SK-N-SH (cell line): ENCODE measurements around the gene RBM33. TPM values are rescaled to one million over a fixed set of nuclear protein-coding genes. Genes with fewer than 3 reads are reported as not detected.

Source experiments
- CTCF ChIA-PET: fragments of 300-600, 350-600 bp; formaldehyde crosslinking; extraction: SDS; loops from one replicate; lab custom pipeline; 2021; lab: Yijun Ruan, JAX
- POLR2A ChIA-PET: fragments of 350-600 bp; sonication (Branson Sonifier 250); formaldehyde crosslinking; extraction: SDS; loops from one replicate; lab custom pipeline; 2020; ENCODE audit warnings: antibody characterized with exemption, inconsistent platforms; lab: Yijun Ruan, JAX
- DNase-seq: peaks from one replicate; pipeline ENCODE4 v3.0.0; 2012
- H2AFZ ChIP-seq: fragments of 200-600 bp; sonication (generic); 2 replicates; pipeline ENCODE4 v1.8.1; 2016; ENCODE audit warnings: antibody characterized with exemption, mild to moderate bottlenecking, low read depth
- H3F3A ChIP-seq: fragments of 200-600 bp; sonication (generic); replicated peaks from 2 replicates; pipeline ENCODE3; 2016; ENCODE audit warnings: antibody characterized with exemption, mild to moderate bottlenecking; ENCODE audit not compliant: insufficient read depth
- H3K27ac ChIP-seq, 2 experiments: fragments of 200-500 bp in 1 of 2; fragments of 200-600 bp in 1 of 2; sonication (Bioruptor generic) in 1 of 2; sonication (generic), shearing (Covaris generic) in 1 of 2; 2 replicates each; pipeline versions ENCODE4 v1.5.1 to v1.6.1; 2014 to 2016; ENCODE audit warnings: low read depth in 2 of 2, inconsistent platforms in 1 of 2, low read length in 1 of 2, mild to moderate bottlenecking in 1 of 2, mixed read lengths in 1 of 2
- H3K27me3 ChIP-seq: fragments of 200-600 bp; sonication (generic), shearing (Covaris generic); 2 replicates; pipeline ENCODE4 v1.6.1; 2016; ENCODE audit warnings: mixed run types; ENCODE audit not compliant: insufficient read depth
- H3K36me3 ChIP-seq, 2 experiments: fragments of 200-500 bp in 1 of 2; fragments of 200-600 bp in 1 of 2; sonication (Bioruptor generic) in 1 of 2; sonication (generic) in 1 of 2; replicated peaks in 1 of 2; 2 replicates each; pipeline versions ENCODE3 to v1.5.1; 2014 to 2016; ENCODE audit warnings: low read length in 1 of 2, mild to moderate bottlenecking in 1 of 2; ENCODE audit not compliant: insufficient read depth in 2 of 2, control insufficient read depth in 1 of 2
- H3K4me1 ChIP-seq, 2 experiments: fragments of 200-500 bp in 1 of 2; fragments of 200-600 bp in 1 of 2; sonication (Bioruptor generic) in 1 of 2; sonication (generic), shearing (Covaris generic) in 1 of 2; 2 replicates each; pipeline versions ENCODE4 v1.5.1 to v1.6.1; 2014 to 2016; ENCODE audit warnings: low read depth in 1 of 2, low read length in 1 of 2, mixed run types in 1 of 2; ENCODE audit not compliant: insufficient read depth in 2 of 2, control insufficient read depth in 1 of 2
- H3K4me2 ChIP-seq: fragments of 200-600 bp; sonication (generic), shearing (Covaris generic); 2 replicates; pipeline ENCODE4 v1.6.1; 2017; ENCODE audit warnings: mixed run types
- H3K4me3 ChIP-seq, 2 experiments: fragments of 200-500 bp in 1 of 2; fragments of 200-600 bp in 1 of 2; sonication (Bioruptor generic) in 1 of 2; sonication (generic), shearing (Covaris generic) in 1 of 2; 2 replicates each; pipeline versions ENCODE4 v1.5.1 to v1.8.1; 2014 to 2016; ENCODE audit warnings: low read depth in 2 of 2, inconsistent platforms in 1 of 2, low read length in 1 of 2, mild to moderate bottlenecking in 1 of 2, mixed read lengths in 1 of 2, moderate library complexity in 1 of 2
- H3K79me2 ChIP-seq: fragments of 200-600 bp; sonication (generic); 2 replicates; pipeline ENCODE4 v1.8.1; 2017; ENCODE audit warnings: mild to moderate bottlenecking; ENCODE audit not compliant: insufficient read depth
- H3K9ac ChIP-seq: fragments of 200-600 bp; sonication (generic); 2 replicates; pipeline ENCODE4 v1.6.1; 2017; ENCODE audit warnings: mixed run types
- H3K9me2 ChIP-seq: fragments of 200-600 bp; sonication (generic); 2 replicates; pipeline ENCODE4 v1.6.1; 2017; ENCODE audit warnings: mixed run types
- H3K9me3 ChIP-seq: fragments of 200-600 bp; sonication (generic); 2 replicates; pipeline ENCODE4 v1.6.1; 2017; ENCODE audit warnings: mixed run types, mild to moderate bottlenecking, moderate library complexity
- H4K20me1 ChIP-seq: fragments of 200-600 bp; sonication (generic); 2 replicates; pipeline ENCODE4 v1.6.1; 2017; ENCODE audit warnings: mild to moderate bottlenecking, mixed run types; ENCODE audit not compliant: insufficient read depth
- EP300 ChIP-seq, 2 experiments: IDR thresholded peaks; 2 replicates each; pipeline versions ENCODE4 v1.4.0 to v1.6.1; 2012; ENCODE audit warnings: borderline replicate concordance in 1 of 2, low read depth in 1 of 2, low read length in 1 of 2
- EZH2phosphoT487 ChIP-seq: fragments of 200-600 bp; sonication (generic); IDR thresholded peaks from 2 replicates; pipeline ENCODE4 v1.6.1; 2017; ENCODE audit warnings: low read depth, mixed run types, mild to moderate bottlenecking, antibody characterized with exemption, moderate library complexity, borderline replicate concordance
- FOSL2 ChIP-seq: IDR thresholded peaks from 2 replicates; pipeline ENCODE4 v1.4.0; 2012; ENCODE audit warnings: low read depth, mild to moderate bottlenecking, moderate library complexity, borderline replicate concordance
- FOXM1 ChIP-seq: IDR thresholded peaks from 2 replicates; pipeline ENCODE4 v1.4.0; 2012; ENCODE audit warnings: low read depth, mild to moderate bottlenecking
- IRF3 ChIP-seq: fragments of 150-350 bp; IDR thresholded peaks from 2 replicates; pipeline ENCODE4 v1.6.1; 2016; ENCODE audit warnings: mild to moderate bottlenecking, low read depth, low read length
- NRF1 ChIP-seq: IDR thresholded peaks from 2 replicates; pipeline ENCODE4 v1.6.1; 2012; ENCODE audit warnings: low read depth, mild to moderate bottlenecking, low read length
- POLR2AphosphoS5 ChIP-seq: IDR thresholded peaks from 2 replicates; pipeline ENCODE4 v1.6.1; 2012; ENCODE audit warnings: low read depth, low read length
- RAD21 ChIP-seq: IDR thresholded peaks from 2 replicates; pipeline ENCODE4 v1.6.1; 2012; ENCODE audit warnings: mild to moderate bottlenecking, low read length
- RCOR1 ChIP-seq: fragments of 150-350 bp; IDR thresholded peaks from 2 replicates; pipeline ENCODE4 v1.6.1; 2017; ENCODE audit warnings: antibody characterized with exemption, low read length
- TCF12 ChIP-seq: IDR thresholded peaks from 2 replicates; pipeline ENCODE4 v1.4.0; 2012
- TEAD4 ChIP-seq: IDR thresholded peaks from 2 replicates; pipeline ENCODE4 v1.4.0; 2012; ENCODE audit warnings: mild to moderate bottlenecking, borderline replicate concordance; ENCODE audit not compliant: insufficient read depth
- WGBS: methylation state at CpG from one replicate; pipeline ENCODE4 v1.1.6; 2017; ENCODE audit warnings: low lambda C conversion rate; 5-methylcytosine and 5-hydroxymethylcytosine counted together
- polyA plus RNA-seq, 3 experiments: library from polyadenylated mRNA; depleted of rRNA; stranded (reverse); fragments of >200 nt; gene quantifications; 2 replicates each; pipeline ENCODE4 v1.2.3, GENCODE V29; 2012
- TF ChIP-seq, protein P1 (sequence below): fragments of 150-350 bp; IDR thresholded peaks from 2 replicates; pipeline ENCODE4 v1.6.1; 2017; ENCODE audit warnings: antibody characterized with exemption, low read length, low read depth, borderline replicate concordance
- TF ChIP-seq, protein P2 (sequence below): IDR thresholded peaks from 2 replicates; pipeline ENCODE4 v1.4.0; 2012; ENCODE audit warnings: low read depth
- TF ChIP-seq, protein P3 (sequence below): fragments of 200-600 bp; sonication (generic); IDR thresholded peaks from 2 replicates; pipeline ENCODE4 v1.6.1; 2017; ENCODE audit warnings: antibody characterized with exemption, mild to moderate bottlenecking, moderate library complexity

RBM33 gene
- polyA plus RNA-seq, 1 of the 3 experiments (the other 2 are of a cell fraction), result 13.8 TPM

DNA sequence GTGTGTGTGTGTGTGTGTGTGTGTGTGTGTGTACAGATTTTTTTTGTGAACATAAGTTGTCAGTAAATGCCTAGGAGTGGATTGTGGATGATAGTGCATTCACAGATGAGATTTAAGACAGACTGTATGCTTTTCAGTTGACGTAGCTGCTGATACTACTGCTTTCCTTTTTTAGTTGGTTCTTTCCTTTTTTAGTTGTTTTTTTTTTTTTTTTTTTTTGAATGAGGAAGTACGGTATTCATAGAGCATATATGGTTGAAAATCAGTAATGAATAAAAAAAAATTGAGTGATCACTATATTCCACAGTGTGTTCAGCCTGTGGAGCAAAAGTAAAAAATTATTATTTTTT lies 80.5 kb downstream of the RBM33 start (continued):
- TF ChIP-seq EP300 (IDR thresholded peaks at IDR 0.05; ENCODE audit: borderline replicate concordance in 1 of 2, low read depth in 1 of 2, low read length in 1 of 2) (no peak), RAD21 (no peak), TCF12 (no peak), FOSL2 (no peak), EZH2phosphoT487 (no peak), RCOR1 (no peak)
- TF ChIP-seq, protein P1, sequence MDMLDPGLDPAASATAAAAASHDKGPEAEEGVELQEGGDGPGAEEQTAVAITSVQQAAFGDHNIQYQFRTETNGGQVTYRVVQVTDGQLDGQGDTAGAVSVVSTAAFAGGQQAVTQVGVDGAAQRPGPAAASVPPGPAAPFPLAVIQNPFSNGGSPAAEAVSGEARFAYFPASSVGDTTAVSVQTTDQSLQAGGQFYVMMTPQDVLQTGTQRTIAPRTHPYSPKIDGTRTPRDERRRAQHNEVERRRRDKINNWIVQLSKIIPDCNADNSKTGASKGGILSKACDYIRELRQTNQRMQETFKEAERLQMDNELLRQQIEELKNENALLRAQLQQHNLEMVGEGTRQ, result no peak
- TF ChIP-seq, protein P2, sequence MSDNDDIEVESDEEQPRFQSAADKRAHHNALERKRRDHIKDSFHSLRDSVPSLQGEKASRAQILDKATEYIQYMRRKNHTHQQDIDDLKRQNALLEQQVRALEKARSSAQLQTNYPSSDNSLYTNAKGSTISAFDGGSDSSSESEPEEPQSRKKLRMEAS, result no peak

DNA sequence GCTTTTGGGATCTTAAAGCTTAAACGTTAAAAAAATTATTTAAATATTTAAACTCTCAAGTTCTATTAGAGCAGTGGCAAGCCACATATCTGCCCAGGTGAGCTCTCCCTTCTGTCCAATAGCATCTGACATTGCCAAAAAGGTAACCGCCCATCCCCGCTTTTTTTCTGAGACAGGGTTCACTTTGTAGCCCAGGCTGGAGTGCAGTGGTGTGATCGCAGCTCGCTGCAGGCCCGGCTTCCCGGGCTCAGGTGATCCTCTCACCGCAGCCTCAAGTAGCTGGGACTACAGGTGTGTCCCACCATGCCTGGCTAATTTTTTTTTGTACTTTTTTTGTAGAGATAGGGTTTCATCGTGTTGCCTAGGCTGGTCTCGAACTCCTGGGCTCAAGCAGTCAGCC lies 83.2 kb downstream of the RBM33 start:
- peaks cover 0 to 3% of the 10 kb centered on the region in 2 experiments; a peak in 2 of 4 replicates for H3K4me1 ChIP-seq
- POLR2A ChIA-PET, result no interaction called here
- 97% methylated on average over 10 of the region's 10 CpGs for WGBS
- H3K27ac ChIP-seq, result no peak overlapping the region
- H3K27me3 ChIP-seq, result no peaks in the 10 kb centered on the region
- no peak overlapping the region for H3K4me2 ChIP-seq
- peaks cover 44 to 54% of the 10 kb centered on the region in 2 experiments for H3K36me3 ChIP-seq
- no peaks in the 10 kb centered on the region for H3F3A ChIP-seq
- no peak for DNase-seq
- CTCF ChIA-PET, result interaction anchor here (2.9 to 31.7 kb wide), 2 partner anchors 12 to 129 kb away, joined by 10 to 470 read pairs; no protein-coding TSS in a partner anchor
- no peak for TF ChIP-seq EP300 (IDR thresholded peaks at IDR 0.05; ENCODE audit: borderline replicate concordance in 1 of 2, low read depth in 1 of 2, low read length in 1 of 2)
- TF ChIP-seq IRF3, result no peak
- H3K4me3 ChIP-seq, result no peak overlapping the region
- peaks cover 59% of the 10 kb centered on the region for H4K20me1 ChIP-seq
- H3K9me2 ChIP-seq, result no peaks in the 10 kb centered on the region
- H3K9me3 ChIP-seq, result no peaks in the 10 kb centered on the region
- no peak overlapping the region for H3K9ac ChIP-seq
- peaks cover 63% of the 10 kb centered on the region for H3K79me2 ChIP-seq
- no peak overlapping the region for H2AFZ ChIP-seq

- H3K27ac ChIP-seq, result no peak overlapping the region
- POLR2A ChIA-PET, result no interaction called here
- no peaks in the 10 kb centered on the region for H3K27me3 ChIP-seq
- peaks cover 59% of the 10 kb centered on the region for H4K20me1 ChIP-seq
- no peak overlapping the region for H3K9ac ChIP-seq
- H3K79me2 ChIP-seq, result peaks cover 59% of the 10 kb centered on the region
- H3K9me2 ChIP-seq, result no peaks in the 10 kb centered on the region
- no peak overlapping the region for H2AFZ ChIP-seq
- no peak overlapping the region for H3K4me2 ChIP-seq
- WGBS, result 94% methylated on average over 6 of the region's 6 CpGs
- no peaks in the 10 kb centered on the region for H3K9me3 ChIP-seq
- H3K36me3 ChIP-seq, result peaks cover 44 to 50% of the 10 kb centered on the region in 2 experiments
- CTCF ChIA-PET, result interaction anchor here (2.9 to 31.7 kb wide), 2 partner anchors 11 to 129 kb away, joined by 10 to 470 read pairs; no protein-coding TSS in a partner anchor
- H3F3A ChIP-seq, result no peaks in the 10 kb centered on the region
- DNase-seq, result no peak
- no peak for TF ChIP-seq IRF3
- no peak for TF ChIP-seq RAD21
- no peak for TF ChIP-seq TEAD4
- TF ChIP-seq, protein P3, sequence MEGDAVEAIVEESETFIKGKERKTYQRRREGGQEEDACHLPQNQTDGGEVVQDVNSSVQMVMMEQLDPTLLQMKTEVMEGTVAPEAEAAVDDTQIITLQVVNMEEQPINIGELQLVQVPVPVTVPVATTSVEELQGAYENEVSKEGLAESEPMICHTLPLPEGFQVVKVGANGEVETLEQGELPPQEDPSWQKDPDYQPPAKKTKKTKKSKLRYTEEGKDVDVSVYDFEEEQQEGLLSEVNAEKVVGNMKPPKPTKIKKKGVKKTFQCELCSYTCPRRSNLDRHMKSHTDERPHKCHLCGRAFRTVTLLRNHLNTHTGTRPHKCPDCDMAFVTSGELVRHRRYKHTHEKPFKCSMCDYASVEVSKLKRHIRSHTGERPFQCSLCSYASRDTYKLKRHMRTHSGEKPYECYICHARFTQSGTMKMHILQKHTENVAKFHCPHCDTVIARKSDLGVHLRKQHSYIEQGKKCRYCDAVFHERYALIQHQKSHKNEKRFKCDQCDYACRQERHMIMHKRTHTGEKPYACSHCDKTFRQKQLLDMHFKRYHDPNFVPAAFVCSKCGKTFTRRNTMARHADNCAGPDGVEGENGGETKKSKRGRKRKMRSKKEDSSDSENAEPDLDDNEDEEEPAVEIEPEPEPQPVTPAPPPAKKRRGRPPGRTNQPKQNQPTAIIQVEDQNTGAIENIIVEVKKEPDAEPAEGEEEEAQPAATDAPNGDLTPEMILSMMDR, result no peak
- TF ChIP-seq FOSL2, result no peak
- TF ChIP-seq NRF1, result no peak
- TF ChIP-seq FOXM1, result no peak
- TF ChIP-seq POLR2AphosphoS5, result no peak
- TF ChIP-seq, all 33 proteins: peak for 0
- peaks cover 0 to 3% of the 10 kb centered on the region in 2 experiments; a peak in 1 of 4 replicates for H3K4me1 ChIP-seq
- no peak overlapping the region for H3K4me3 ChIP-seq
Measured at GRCh38 chr7:155728116-155728515, 83.7 kb downstream of the RBM33 start.
